Measurements from ENCODE around the gene TPP2.

Gene TPP2

GRCh38 chr13:102572323-102572722 is 24.5 kb upstream of the TPP2 start:
- TF ChIP-seq, protein P1, sequence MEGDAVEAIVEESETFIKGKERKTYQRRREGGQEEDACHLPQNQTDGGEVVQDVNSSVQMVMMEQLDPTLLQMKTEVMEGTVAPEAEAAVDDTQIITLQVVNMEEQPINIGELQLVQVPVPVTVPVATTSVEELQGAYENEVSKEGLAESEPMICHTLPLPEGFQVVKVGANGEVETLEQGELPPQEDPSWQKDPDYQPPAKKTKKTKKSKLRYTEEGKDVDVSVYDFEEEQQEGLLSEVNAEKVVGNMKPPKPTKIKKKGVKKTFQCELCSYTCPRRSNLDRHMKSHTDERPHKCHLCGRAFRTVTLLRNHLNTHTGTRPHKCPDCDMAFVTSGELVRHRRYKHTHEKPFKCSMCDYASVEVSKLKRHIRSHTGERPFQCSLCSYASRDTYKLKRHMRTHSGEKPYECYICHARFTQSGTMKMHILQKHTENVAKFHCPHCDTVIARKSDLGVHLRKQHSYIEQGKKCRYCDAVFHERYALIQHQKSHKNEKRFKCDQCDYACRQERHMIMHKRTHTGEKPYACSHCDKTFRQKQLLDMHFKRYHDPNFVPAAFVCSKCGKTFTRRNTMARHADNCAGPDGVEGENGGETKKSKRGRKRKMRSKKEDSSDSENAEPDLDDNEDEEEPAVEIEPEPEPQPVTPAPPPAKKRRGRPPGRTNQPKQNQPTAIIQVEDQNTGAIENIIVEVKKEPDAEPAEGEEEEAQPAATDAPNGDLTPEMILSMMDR (IDR thresholded peaks at IDR 0.05; ENCODE audit: insufficient read depth, low read depth, low read length, missing control alignments): no peak
- no peak for DNase-seq (ENCODE audit: low read depth)
- H3K4me3 ChIP-seq (ENCODE audit: low read depth, low read length): no peak overlapping the region

DNA sequence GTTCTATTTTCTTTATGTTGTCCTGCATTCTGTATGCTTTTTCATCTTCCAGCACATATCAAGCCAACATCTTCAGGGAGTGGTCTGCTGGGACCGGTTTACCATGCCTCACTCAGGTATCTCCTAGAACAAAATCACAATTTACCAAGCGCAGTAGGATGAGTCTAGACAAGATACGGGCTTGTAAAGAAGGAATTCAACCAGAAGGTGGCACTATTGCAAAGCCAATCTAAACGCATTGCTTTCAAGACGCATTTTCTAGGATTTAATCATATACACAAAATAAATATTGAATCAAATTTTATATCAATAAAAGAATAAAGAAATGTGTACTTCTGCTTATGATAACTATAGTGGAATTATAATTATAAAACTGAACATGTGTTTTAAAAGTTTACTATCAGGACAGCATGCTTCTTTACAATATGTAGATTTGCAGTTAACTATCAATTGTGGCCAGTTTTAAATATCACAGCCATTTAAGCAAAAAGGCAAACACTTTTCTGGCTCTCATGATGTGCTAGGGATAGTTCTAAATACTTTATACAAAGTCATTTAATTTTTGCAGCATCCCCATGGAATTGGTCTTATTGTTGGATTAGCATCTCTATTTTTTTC is 16.1 kb upstream of the TPP2 start:
- TF ChIP-seq, protein P1 (IDR thresholded peaks at IDR 0.05; ENCODE audit: insufficient read depth, low read depth, low read length, missing control alignments): peak; percentile 66
- H3K4me3 ChIP-seq (ENCODE audit: low read depth, low read length): no peak overlapping the region
- DNase-seq (ENCODE audit: low read depth): peak; percentile 77

GRCh38 chr13:102582256-102582655 is 14.5 kb upstream of the TPP2 start:
- H3K4me3 ChIP-seq (ENCODE audit: low read depth, low read length): no peak overlapping the region
- TF ChIP-seq, protein P1 (IDR thresholded peaks at IDR 0.05; ENCODE audit: insufficient read depth, low read depth, low read length, missing control alignments): no peak
- DNase-seq (ENCODE audit: low read depth): no peak

DNA sequence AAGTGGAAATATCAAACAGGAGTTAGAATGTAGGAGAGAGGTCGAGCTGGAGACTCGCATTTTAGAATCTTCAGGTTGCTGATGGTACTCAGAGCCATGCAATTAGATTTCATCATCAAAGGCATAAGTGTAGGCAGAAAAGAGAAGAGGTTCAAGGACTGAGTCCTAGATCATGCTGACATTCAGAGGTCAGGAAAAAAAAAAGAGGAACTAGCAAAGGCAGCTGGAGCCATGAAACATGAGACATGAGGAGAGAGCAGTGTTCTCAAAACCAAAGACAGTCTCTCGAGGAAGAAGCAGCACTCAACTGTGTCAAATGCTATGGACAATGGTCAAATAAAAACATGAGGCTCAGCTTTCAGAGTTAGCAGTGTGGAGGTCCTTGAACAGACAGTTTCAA is 12.4 kb upstream of the TPP2 start:
- peak; percentile 23 for DNase-seq (ENCODE audit: low read depth)
- no peak overlapping the region for H3K4me3 ChIP-seq (ENCODE audit: low read depth, low read length)
- TF ChIP-seq, protein P1 (IDR thresholded peaks at IDR 0.05; ENCODE audit: insufficient read depth, low read depth, low read length, missing control alignments): no peak

GRCh38 chr13:102586615-102587014 is 10.2 kb upstream of the TPP2 start:
- TF ChIP-seq, protein P1 (IDR thresholded peaks at IDR 0.05; ENCODE audit: insufficient read depth, low read depth, low read length, missing control alignments): no peak
- no peak for DNase-seq (ENCODE audit: low read depth)
- no peak overlapping the region for H3K4me3 ChIP-seq (ENCODE audit: low read depth, low read length)

DNA sequence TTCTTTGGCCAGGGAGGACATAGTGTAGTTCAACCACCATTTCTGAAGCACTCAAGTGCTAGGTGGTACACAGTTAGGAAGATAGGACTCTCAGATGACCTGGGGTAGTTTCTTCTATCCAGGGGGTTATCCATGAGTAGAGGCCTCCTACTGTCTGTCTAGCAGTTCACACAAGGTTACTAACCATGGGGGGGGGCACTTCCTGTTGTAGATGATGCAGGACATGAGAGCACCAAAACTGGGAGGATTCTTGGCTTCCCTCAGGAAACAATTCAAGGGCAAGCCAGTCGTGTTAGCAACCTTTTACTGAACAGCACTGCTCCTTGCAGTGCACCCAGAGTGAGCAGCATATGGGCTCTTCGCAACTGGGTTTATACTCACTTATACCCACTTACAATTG is 8.9 kb upstream of the TPP2 start:
- no peak overlapping the region for H3K4me3 ChIP-seq (ENCODE audit: low read depth, low read length)
- DNase-seq (ENCODE audit: low read depth): no peak
- TF ChIP-seq, protein P1 (IDR thresholded peaks at IDR 0.05; ENCODE audit: insufficient read depth, low read depth, low read length, missing control alignments): no peak

DNA sequence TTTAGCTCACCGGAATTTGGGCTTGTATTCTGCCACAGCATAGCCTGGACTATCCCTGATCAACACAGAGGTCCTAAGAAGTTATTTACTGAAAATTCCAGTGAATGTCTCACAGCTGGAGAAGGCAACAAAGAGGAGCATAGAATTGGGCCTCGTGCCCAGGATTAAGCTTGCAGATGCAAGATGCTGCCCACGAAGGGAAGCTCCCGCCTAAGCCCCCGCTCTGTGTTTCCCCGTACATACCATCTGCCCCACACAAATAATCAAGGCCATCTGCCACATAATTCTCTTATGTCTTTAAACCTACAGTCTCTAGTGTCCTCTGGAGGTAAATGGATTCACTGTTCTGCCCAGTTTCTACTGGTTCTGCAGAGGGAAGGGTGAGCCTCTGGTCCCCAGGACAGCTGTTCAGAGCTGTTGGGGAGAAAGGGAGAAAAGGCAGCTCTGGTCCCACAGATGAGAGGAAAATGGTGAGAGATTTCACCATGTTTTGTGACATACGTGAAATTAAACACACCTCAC is 7.4 kb upstream of the TPP2 start:
- TF ChIP-seq, protein P1 (IDR thresholded peaks at IDR 0.05; ENCODE audit: insufficient read depth, low read depth, low read length, missing control alignments): no peak
- no peak for DNase-seq (ENCODE audit: low read depth)
- H3K4me3 ChIP-seq (ENCODE audit: low read depth, low read length): no peak overlapping the region
